GM12892 (cell line): ENCODE results near the gene AP1B1.
"Not testable (repeated sequence)": the region's sequence is repeated elsewhere in the genome, so short reads cannot be mapped to it uniquely, and the experiment has no call there.

Experiments
- DNase-seq: peaks from one replicate; pipeline ENCODE4 v3.0.0; 2011; ENCODE audit not compliant: insufficient read length
- FAIRE-seq: peaks from 2 replicates; lab custom pipeline; 2011; peaks lifted over from hg19 to GRCh38; lab: Jason Lieb, UNC
- POLR2A ChIP-seq: IDR thresholded peaks from 2 replicates; pipeline ENCODE4 v1.6.1; 2011; ENCODE audit warnings: low read depth, low read length, control low read depth
- POLR2AphosphoS5 ChIP-seq: IDR thresholded peaks from 2 replicates; pipeline ENCODE4 v1.6.1; 2011; ENCODE audit warnings: low read depth, low read length, control low read depth
- TAF1 ChIP-seq: IDR thresholded peaks from 2 replicates; pipeline ENCODE4 v1.6.1; 2011; ENCODE audit warnings: low read depth, mild to moderate bottlenecking, control low read depth, low read length, borderline replicate concordance

The AP1B1 gene

GRCh38 chr22:29383740-29384139 is 4.6 kb downstream of the AP1B1 start:
- FAIRE-seq, result no peak
- no peak for TF ChIP-seq POLR2AphosphoS5
- TF ChIP-seq POLR2A, result no peak
- no peak for TF ChIP-seq TAF1
- no peak for DNase-seq

GRCh38 chr22:29382580-29383302 is 5.6 kb downstream of the AP1B1 start:
- FAIRE-seq (no peak), DNase-seq (no peak)
- no peak for TF ChIP-seq POLR2AphosphoS5
- TF ChIP-seq TAF1, result no peak
- no peak for TF ChIP-seq POLR2A

GRCh38 chr22:29380856-29381255 is 7.5 kb downstream of the AP1B1 start:
- DNase-seq (no peak), FAIRE-seq (no peak)
- TF ChIP-seq POLR2A (no peak), TAF1 (no peak), POLR2AphosphoS5 (no peak)

- FAIRE-seq (no peak), DNase-seq (no peak)
Observed at GRCh38 chr22:29380032-29380781, 8.2 kb downstream of the AP1B1 start.

GRCh38 chr22:29379258-29379657 is 9.1 kb downstream of the AP1B1 start:
- TF ChIP-seq TAF1, result no peak
- no peak for TF ChIP-seq POLR2A
- no peak for TF ChIP-seq POLR2AphosphoS5
- FAIRE-seq, result no peak
- no peak for DNase-seq

More at GRCh38 chr22:29380032-29380781, 8.2 kb downstream of the AP1B1 start:
- TF ChIP-seq POLR2A (no peak), POLR2AphosphoS5 (no peak), TAF1 (no peak)

GRCh38 chr22:29377979-29378378 is 10.4 kb downstream of the AP1B1 start:
- TF ChIP-seq POLR2AphosphoS5, result no peak
- no peak for TF ChIP-seq POLR2A
- no peak for TF ChIP-seq TAF1
- no peak for FAIRE-seq
- DNase-seq, result no peak

GRCh38 chr22:29376705-29377104 is 11.7 kb downstream of the AP1B1 start:
- not testable (repeated sequence) for FAIRE-seq

GRCh38 chr22:29375398-29376076 is 12.8 kb downstream of the AP1B1 start:
- no peak for TF ChIP-seq POLR2A
- TF ChIP-seq TAF1, result no peak
- TF ChIP-seq POLR2AphosphoS5, result no peak
- FAIRE-seq (no peak), DNase-seq (no peak)

More at GRCh38 chr22:29376705-29377104, 11.7 kb downstream of the AP1B1 start:
- not testable (repeated sequence) for DNase-seq

GRCh38 chr22:29374806-29375205 is 13.6 kb downstream of the AP1B1 start:
- not testable (repeated sequence) for DNase-seq, FAIRE-seq

GRCh38 chr22:29374401-29374800 is 14.0 kb downstream of the AP1B1 start:
- TF ChIP-seq POLR2AphosphoS5 (no peak), TAF1 (no peak), POLR2A (no peak)
- FAIRE-seq (no peak), DNase-seq (no peak)

- TF ChIP-seq POLR2A (no peak), POLR2AphosphoS5 (no peak), TAF1 (no peak)
- FAIRE-seq (no peak), DNase-seq (no peak)
Observed at GRCh38 chr22:29370537-29370936, 17.8 kb downstream of the AP1B1 start.

GRCh38 chr22:29369460-29369859 is 18.9 kb downstream of the AP1B1 start:
- FAIRE-seq (no peak), DNase-seq (no peak)
- no peak for TF ChIP-seq POLR2AphosphoS5
- no peak for TF ChIP-seq TAF1
- no peak for TF ChIP-seq POLR2A

GRCh38 chr22:29359469-29359868 is 28.9 kb downstream of the AP1B1 start:
- DNase-seq (no peak), FAIRE-seq (no peak)
- no peak for TF ChIP-seq POLR2A
- TF ChIP-seq POLR2AphosphoS5, result no peak
- TF ChIP-seq TAF1, result no peak

GRCh38 chr22:29357193-29357890 is 31.0 kb downstream of the AP1B1 start:
- FAIRE-seq, DNase-seq: not testable (repeated sequence)
